ENCODE data around the gene IGSF8.

GRCh38 chr1:160112357-160112756, 13.9 kb upstream of the IGSF8 start:
- TF ChIP-seq EZH2 (IDR thresholded peaks at IDR 0.05; ENCODE audit: insufficient read depth, poor library complexity, severe bottlenecking): no peak
- TF ChIP-seq EZH2phosphoT487 (IDR thresholded peaks at IDR 0.05; ENCODE audit: insufficient read depth, low read depth): no peak

Measured in GM23248 (cell line).